Activated CD4-positive, alpha-beta T cell treated with anti-CD3 and anti-CD28 coated beads, Interleukin-2, amount 50 U/mL, for 4 hours (primary cell): ENCODE results near the gene SAP25.
A peak's percentile ranks its signal among the peaks of the same experiment; 100 is the strongest.
"Not testable (repeated sequence)": the region's sequence is repeated elsewhere in the genome, so short reads cannot be mapped to it uniquely, and the experiment has no call there.

ENCODE experiments used
- DNase-seq, 2 experiments: peaks; one replicate each; pipeline ENCODE4 v3.0.0-alpha.2; 2020

SAP25 gene

GRCh38 chr7:100575206-100575631 is 1.5 kb upstream of the SAP25 start:
- no peak for DNase-seq

DNA sequence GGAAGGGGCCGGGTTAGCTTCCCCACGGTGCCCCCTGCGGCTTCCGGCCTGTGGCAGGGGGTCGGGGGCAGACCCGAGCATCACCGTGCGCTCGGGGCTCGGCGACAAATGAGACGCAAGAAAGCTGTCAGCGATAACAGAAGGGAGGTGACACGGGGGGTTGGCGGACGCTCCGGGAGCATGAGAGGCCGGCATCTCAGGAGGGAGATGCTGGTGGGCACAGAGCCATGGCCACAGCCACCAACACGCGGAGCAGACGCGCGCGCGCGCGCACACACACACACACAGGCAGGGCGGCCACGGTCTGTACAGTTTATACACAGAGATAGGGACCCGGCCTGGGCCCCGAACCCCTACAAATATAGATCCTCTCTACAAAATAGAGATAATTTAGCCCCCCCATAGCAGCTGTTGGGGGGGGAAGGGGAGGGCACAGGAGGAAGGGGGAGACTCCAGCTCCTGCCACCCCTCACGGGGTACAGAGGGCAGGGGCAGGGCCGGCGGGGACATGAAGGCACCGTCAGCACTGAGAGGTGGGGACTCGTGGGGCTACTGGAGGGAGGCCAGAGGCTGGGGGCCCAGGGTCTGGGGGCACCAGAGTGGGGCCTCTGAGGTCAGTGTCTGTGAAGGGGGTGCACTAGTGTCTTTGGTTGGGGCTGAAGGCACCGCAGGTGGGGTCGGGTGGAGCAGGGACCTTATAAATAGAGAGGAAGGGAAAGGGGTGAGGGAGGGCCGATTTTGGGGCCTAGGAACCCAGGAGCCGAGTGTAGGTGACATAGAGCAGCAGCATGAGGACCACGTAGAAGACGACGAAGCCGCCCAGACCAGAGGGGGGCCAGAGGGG is 884 bp upstream of the SAP25 start:
- DNase-seq: no peak

GRCh38 chr7:100572949-100573675 is 588 bp downstream of the SAP25 start:
- no peak for DNase-seq

- no peak for DNase-seq
Observed at GRCh38 chr7:100572281-100572948, 1.3 kb downstream of the SAP25 start.

DNA sequence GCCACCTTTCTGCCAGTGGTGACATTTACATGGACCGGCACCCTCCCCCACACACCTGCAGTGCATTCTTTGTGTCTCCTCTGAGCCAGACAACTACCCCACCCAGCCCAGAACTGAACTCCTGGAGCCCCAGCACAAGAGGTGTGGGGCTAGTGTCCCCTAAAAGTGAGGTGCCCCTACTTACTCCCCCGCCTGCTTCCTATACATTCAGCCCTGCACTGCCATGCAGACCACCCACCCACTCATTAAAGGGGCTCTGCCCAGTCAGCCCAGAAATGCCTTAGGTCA is 1.9 kb downstream of the SAP25 start:
- DNase-seq: no peak

DNA sequence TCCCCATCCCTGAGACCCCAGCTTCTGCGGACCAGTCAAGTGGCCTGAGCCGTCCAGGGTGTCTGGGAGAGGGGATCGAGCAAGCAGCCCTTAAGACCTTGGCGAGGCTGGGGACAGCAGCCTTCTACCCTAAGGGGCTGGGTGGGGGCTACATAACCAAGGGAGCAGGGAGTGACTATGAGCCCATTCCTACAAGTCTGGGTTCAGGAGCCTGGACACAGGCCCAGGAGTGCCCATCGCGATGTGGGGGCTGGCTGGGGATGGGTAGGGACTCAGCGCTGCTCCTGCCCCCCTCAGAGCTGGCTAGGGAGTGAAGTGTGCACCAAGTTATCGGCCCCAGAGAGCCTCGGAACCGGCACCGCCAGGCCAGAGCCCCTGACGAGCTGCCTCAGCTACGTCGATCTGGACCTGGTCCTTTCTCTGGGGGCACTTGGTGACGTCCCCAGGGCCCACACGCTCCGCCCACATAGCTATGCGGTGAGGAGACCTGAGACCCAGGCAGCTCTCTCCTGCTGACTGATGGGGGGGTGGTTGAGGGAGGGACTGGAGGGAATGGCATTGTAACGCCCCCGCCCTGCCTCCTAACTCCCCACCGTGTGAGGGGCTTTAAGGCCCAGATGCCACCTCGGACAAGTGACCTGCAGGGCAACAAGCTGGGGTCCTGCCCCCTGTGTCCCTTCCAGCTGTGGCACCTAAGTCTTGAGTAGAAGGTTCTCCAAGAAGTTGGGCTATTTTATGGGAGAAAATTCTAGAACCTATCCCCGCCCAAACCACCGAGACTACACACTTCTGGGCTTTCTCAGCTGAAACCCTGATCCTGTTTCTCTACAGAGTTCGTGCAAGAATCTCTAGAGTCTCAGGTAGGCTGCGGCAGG is 2.5 kb downstream of the SAP25 start:
- DNase-seq: no peak

DNA sequence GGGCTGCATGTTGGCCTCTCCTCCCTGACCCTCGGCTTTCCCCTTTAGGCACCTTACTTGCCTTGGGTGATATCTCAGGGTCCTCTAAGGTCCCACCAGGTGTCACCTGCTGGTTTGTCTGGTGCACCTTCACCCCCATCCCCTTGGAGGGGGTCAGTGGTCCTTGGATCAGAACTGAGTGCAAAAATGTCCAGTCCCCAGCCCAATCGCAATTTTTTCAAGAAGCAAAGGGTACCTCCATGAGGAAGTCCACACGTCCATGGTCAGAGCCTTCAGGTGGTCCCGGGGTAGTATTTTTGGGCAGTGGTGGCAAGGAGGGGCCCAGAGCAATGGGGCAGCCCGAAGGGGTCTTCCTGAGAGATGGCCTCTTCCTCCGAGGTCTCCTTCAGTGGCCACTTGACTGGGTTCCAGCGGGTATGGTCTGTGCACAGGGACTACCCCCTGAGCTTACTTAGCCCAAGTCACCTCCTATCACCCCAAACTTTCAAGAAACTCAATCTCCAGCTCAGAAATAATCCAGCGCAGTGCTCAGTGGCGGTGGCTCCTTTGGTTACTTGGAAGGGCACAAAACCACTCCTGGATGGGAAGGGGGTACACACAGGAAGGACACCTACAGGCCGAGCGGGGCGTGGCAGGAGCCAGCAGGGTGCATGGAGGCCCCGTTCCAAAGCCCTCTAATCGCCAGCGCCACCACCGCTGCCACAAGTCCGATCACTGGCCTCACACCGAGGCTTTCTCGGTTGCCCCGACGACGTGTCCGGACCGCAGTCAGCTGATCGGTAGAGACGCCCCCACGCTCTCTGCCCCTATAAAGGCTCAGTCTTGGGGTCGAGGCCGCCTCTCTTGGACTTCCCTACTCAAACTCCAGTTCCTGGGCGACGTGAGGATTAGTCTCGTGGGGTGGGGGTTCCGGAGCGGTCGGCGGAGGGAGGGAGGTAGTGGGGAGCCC is 4.5 kb downstream of the SAP25 start:
- DNase-seq: peak in 1 of 2 experiments; percentile 26

DNA sequence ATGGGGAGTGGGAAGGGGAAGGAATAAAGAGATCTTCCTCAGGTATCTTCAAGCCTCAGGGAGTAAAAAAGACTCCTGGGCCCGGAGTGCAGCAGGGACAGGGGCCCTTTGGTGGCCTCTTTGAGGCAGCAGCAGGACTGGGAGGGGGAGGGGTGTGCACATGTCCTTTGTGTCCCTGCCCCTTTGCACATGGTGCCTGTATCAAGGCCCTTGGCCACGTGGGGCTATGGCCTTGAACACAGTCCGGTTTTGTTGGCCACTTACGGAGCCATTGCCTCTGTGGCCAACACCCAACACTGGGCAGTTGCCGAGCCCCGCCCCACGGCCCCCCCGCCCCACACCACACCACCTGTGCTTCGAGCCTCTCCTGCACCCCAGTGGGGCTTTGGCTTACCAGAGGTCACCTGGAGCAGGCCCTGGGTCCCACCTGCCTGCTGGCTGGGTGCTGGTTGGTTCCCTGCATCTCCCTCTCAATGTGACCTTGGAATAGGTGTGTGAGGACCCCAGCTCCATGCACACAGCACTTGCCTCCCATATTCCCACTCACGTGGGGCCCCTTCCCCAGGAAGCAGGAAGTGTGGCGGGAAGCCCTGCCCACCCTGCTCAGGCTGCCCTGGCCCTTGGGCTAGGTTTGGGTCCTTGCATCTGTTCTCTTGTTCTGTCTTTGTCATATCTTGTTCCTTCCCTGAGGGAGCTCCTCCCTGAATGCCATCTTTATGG is 5.4 kb downstream of the SAP25 start:
- no peak for DNase-seq

DNA sequence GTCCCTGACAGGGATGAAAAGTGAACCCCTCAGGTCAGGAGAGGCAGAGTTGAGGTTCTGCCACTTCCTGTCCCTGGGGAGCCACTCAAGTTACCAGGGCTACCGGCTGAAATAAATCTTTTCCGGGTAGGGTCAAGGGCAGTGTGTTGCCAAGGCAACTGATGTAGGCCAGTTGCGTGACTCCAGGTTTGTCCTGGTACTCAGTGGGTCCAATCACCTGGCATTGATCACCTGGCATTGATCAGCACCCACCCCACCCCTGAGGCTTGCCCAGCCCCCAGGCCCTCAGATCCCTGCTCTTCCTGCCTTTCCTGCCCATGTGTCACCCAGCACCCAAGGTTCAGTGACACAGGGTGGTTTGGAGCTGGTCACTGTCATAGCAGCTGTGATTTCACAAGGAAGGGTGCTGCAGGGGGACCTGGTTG is 5.9 kb downstream of the SAP25 start:
- DNase-seq: no peak

GRCh38 chr7:100567031-100567730 is 6.5 kb downstream of the SAP25 start:
- no peak for DNase-seq

DNA sequence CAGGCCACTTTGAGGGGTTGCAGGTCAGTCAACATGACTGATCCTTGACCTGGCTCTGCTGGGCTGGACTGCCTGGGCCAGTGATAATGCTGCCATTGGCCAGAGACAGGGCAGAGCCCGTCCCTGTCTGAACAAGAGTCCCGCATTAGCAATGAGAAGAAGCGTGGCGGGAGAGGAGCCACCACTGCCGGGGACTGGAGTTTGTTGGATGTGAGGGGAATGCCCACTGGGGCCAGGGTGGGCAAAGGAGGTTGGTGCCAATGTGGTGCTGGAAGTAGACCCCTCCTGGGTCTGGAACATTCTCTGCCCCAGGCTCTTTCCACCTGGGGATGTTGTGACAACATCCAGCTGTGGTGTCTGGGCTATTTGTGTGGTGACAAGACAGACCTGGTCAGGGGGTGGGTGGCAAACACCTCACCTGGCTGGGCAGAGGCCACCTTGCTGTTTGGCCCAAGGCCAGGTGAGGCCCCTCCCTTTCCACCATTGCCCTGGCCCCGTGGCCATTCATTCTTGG is 7.6 kb downstream of the SAP25 start:
- DNase-seq: no peak

DNA sequence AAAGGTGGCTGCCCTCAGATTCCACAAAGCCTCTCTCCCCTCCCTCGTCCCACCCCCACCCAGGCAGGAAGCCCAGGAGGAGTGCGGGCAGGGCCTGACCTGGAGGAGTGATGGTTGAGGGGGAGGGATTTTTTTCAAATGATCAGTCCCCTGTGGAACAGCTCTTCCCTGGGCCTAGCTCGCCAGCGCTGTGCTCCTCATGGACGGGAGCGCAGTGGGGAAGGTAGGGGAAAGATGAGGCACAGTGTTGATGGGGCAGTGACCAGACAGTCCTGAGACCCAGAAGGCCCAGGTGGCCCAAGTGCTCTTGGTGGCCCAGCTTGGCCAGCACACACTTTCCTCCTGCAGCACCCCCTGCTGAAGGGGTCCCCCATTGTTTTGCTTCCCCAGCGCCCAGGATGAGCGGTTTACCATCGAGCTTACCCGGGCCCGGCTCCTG is 8.5 kb downstream of the SAP25 start:
- no peak for DNase-seq

- not testable (repeated sequence) for DNase-seq
Observed at GRCh38 chr7:100564405-100564804, 9.3 kb downstream of the SAP25 start.

DNA sequence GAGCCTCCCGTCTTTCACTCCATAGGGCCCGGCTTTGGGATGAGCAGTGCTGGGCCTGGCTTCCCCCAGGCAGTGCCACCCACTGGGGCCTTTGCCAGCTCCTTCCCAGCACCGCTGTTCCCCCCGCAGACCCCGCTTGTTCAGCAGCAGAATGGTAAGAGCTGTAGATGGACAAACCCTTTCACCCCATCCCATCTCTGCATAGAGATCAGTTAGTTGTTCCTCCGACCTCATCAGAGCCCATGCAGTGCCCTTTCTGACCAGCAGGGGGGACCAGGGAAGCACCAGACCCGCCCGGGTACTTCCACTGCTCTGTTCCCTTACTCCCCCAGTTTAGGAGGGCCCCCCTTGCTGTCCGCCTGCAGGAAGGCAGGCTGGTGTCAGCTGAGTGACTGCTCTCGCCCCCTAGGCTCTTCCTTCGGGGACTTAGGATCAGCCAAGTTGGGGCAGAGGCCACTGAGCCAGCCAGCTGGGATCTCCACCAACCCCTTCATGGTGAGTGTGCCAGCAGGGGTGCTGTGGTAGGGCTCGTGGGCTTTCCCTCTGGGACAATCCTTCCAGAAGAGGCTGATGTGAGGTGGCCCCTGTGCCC is 9.8 kb downstream of the SAP25 start:
- peak; percentile 82 to 90 for DNase-seq

GRCh38 chr7:100563100-100563564 is 10.6 kb downstream of the SAP25 start:
- DNase-seq: no peak

DNA sequence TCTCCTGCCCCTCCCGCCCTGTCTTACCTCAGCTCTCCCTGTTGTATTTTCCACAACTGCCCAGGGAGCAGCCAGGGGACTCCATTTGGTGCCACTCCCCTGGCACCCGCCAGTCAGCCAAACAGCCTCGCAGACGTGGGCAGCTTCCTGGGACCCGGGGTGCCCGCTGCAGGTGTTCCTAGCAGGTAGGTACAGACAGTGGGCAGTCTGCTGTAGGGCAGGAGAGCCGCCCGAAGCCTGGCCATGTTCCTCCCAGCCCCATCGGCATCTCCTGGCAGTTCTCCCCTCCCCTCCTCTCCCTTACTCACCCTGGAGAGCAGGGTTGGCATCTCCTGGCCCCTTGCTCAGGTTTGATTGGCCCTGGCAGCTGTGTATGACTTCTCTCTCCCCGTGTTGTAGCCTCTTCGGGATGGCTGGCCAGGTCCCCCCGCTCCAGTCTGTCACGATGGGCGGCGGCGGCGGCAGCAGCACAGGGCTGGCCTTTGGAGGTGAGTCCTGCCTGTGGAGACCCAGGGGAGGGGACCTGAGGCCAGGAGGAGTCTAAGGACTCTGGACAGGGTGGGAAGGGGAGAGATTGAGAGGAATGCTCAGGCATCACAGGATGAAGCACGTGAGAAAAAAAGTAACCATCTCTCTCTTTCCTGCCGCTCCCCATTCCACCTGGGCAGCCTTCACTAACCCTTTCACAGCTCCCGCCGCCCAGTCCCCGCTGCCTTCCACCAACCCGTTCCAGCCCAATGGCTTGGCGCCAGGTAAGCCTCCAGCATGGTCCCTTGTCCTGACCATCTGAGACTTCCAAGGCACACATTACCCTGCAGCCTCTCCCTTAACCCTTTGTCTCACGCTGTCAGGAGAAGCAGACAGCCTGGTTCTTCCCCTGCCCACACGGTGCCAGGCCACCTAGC is 11.3 kb downstream of the SAP25 start:
- DNase-seq: no peak

GRCh38 chr7:100561491-100562194 is 12.1 kb downstream of the SAP25 start:
- DNase-seq: no peak

DNA sequence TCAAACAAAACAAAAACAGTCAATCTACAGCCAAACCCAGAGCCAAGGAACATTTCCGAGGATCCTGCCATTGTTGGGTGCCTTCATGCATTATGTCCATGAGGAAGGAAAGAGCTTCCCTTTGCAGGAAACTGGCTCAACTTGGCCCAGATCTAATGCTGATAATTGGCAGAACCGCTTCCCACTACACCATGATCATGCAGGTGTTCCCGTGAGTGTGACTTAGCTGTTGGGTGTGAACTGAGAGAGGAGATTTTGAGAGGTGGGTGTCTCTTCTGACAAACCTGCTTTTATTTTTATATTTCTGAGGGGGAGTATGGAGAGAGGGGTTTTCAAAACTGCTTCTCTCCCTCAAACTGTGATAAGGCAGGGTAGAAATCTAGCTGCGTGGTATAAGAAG is 14.6 kb downstream of the SAP25 start:
- DNase-seq: no peak
